ENCODE data around the gene MSX1.

MSX1 gene

DNA sequence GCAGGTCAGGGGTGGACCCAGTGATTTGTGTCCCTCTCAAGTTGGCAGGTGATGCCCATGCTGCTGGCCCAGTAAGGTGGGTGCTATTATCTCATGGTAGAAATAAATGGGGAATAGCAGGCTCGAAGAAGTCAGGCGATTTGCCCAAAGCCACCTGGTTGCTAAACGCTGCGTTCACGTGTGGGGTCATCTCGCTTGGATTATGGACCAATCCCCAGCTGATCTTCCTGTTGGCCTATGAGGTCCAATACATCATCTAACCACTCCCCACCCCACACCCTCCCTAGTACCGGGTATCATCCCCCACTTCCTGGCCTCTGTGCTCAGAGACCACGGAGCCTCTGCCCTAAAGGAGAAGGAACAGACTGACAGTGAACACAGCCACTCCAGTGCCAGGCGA is 18.3 kb upstream of the MSX1 start:
- no peak for DNase-seq

DNA sequence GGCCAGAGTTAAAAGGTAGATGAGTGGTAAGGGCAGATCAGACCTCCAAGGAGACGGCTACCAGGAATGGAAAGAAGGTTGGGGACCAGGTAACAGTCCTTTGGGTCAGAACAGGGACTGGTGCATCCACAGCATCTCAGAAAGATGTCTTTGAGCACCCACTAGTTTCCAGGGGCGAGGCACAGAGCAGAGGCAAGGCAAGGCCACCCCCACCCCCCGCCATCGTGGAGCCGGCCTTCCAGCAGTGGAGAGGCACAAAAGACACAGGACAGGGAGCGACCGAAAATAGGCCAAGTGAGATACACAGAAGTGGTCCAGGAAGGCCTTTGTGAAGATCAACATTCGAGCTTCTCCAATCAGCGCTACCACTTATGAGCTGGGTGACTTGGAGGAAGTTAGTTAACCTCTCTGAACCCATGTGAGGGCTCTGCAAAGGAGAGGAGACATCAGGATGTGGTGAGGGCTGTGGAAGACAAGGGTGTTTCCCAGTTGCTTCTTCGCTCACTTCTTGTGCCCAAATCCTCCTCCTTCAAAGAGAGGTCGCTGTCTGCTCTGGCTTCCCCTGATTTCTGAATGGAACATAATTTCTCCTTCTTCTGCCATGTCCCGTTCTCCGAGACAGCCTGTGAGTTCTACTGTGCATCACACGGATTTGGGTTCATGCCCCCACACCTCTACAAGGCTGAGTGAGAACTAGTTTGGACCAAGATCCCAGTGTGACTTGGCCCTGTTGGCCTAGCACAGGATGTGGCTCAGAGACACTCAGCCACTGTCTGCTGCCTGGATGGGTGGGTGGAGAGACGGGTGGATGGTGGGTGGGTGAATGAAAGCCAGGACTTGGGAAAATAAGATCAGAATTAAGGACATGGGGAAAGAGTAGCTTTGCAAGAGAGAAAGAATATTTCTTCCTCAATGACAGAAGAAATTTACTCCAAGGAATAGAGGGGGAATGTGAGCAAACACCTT is 16.7 kb upstream of the MSX1 start:
- DNase-seq = no peak

DNA sequence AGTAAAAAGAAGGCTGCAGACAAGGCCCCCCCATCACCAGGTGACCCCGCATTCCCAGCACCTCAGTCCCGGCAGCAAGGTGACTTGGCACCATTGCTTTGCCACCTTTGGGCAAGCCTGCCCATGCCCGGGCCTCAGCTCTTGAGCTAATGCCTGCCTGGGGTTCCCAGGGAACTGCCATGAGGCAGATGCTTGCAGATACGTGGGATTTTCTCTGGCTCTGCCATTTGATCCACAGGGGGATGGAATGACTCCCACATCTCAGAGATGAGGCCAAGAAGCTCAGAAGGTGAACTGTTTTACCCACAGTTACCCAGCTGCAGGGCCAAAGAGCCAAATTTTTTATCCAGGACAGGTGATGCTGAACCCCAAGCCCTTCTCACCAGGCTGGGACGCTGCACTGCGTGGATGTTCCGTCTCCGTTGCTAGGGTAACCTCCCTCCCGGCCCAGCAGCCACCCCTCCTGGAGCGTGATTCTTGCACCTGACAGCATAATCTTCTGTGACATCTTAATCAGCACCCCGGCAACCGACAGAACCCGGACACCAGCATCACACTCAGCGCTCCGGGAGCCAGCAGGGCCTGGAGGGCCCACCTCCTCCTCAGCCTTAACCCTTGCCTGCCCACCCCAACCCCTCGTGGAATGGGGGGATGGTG is 15.7 kb upstream of the MSX1 start:
- no peak for DNase-seq

DNA sequence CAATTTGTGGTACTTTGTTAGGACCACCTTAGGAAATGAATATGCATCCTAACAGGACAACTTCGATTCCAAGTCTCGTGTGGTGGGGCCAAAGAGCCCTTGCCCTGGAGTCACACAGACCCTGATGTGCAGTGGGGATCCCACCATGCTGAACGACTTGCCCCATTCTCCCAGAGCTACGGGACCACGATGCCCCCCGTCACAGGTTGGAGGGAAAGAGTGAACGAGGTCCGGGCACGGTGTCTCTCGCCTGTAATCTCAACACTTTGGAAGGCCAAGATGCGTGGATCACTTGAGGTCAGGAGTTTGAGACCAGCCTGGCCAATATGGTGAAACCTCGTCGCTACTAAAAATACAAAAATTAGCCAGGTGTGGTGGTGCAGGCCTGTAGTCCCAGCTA is 14.4 kb upstream of the MSX1 start:
- no peak for DNase-seq

DNA sequence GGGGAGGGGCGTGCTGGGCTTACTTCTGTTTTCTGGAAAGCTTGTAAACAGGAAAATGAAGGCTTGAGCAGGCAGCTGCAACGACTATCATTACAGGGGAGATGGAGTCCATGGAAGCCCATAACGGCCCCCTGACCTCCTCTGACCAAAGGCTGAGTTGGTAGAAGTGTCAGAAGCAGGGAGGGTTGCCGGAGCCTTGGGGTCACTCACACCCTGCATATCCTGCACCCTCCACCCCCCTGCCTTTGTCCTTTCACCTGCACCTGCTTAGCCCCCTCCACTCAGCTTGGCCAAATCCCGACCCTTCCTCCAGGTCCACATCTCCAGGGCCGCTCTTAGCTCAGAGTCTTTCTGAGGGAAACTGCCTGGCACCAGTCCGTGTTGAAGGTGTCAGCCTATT is 12.5 kb upstream of the MSX1 start:
- DNase-seq = no peak

DNA sequence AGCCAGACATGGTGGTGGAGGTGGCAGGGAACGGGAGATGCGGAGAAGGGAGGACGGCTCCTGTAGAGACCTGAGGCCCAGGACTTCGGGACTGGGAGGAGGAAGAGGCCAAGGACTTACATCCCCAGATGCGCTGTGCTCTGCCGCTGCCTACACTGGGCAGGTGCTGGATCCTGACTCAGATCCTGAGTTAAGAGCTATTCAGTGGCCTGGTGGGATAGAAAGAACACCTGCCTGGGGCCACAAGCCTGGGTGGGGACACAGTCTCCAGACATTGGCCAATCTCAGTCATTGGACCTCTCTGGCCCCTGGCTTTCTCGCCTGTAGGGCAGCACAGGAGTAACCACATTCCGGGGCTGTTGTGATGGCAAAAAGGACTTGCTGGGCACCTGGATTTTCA is 10.9 kb upstream of the MSX1 start:
- DNase-seq = no peak

DNA sequence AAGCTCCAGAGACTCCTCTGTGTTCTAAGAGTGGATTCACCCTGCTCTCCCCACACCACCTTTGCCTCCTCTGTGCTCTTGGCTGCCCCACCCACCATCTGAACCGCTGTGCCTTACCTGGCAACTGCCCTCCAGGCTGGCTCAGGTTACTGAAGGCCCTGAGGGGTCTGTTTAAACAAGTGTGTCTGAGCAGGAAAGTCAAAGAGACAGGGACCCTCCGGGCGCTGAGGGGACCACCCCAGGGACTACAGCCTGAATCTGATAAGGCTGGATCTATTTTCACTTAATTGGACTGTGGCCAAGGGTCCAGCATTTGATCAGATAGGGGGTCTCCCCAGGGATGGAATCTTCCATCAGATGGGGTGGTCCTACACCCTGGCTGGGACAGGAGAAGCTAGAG is 10.4 kb upstream of the MSX1 start:
- no peak for DNase-seq

DNA sequence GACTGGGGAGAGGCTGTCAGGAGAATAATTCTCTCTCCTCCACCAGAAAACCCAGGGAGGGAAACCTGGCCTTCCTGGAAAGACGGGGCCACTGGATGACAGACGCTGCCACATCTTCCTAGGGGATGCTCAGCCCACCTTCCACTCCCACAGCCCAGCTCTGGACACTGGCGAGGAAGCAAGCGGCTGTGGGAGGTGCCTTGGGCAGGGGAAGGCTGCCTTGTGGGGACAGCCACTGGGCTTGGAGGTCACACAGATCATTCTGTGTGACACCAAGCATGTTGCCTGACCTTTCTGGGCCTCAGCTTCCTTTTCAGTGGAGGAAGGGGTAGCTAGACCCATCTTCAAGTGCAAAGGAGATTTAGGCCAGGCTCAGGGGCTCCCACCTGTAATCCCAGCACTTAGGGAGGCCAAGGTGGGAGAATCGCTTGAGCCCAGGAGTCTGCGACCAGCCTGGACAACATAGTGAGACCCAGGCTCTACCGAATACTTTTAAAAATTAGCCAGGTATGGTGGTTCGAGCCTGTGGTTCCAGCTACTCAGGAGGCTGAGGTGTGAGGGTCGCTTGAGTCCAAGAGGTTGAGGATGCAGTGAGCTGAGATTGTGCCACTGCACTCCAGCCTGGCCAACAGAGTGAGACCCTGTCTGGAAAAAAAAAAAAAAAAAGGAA is 9.8 kb upstream of the MSX1 start:
- DNase-seq = no peak

DNA sequence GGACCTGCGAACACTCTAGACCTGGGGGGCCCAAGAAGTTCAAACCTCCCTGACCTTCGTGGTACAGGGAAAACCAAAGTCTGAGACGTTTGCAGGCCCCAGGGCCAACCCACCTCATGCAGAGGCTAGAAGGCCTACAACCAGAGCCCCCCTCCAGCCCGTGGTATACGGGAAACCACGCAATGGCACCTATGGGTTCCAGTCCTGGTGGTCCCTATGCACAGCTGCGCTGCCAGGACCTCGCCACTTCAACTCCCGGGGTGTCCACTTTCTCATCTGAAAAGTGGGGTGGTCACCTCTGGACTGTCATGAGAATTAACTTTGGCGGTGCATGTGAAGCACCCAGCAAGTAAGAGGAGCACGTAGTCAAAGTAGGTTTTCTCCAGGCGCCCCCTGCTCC is 8.4 kb upstream of the MSX1 start:
- no peak for DNase-seq

DNA sequence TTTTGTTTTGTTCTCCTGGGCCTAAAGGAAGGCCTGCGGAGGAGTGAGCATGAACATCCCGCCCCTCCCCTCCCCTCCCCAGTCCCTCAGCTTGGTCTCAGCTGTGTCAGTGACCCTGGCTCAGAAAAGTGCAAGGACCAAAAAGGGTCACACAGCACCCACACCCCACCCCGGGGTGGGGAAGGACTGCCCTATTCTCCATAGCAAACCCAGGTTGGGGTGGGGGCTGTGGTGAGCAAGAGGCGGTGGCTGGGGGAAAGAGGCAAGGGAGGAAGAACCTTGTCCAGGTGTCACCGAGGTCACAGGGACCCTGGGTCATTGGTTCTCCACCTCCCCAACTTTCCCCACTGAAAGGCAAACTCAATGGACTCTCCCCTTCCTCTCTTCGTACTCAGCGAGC is 7.6 kb upstream of the MSX1 start:
- no peak for DNase-seq

DNA sequence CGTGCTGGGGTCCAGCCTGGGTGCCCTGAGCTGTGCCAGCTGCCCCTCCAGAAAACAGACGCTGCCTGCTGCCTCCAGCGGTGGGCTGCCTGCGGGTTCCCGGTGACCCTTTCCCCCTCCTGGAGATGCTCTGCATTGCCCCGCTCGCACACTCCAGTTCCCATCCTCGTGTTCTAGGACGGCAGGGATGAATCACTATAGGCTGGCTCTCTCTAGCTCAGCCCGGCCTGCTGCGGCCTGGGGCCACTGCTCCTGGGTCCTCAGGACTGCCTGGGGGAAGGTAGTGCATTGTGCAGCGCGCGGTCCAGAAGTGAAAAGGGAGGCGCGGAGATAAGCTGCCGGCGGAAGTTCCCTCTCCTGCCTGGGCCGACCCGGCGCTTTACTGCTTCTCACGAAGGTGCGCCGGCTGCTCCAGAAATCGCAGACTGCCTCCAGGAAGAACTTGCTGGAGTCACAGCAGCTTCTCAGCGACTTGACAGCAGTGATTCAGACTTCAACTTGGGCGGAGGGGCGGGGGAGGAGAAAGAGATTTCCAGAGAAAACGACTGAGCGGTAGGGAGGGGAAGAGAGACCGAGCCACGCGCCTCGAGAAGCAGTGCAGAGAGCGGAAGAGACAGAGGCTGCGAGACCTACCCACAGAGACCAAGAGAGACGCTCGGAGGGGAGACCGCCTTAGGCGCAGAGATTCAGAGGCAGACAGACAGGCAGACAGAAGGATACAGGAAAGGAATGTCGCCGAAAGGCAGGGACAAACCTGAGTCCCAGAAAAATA is 6.7 kb upstream of the MSX1 start:
- DNase-seq = no peak

DNA sequence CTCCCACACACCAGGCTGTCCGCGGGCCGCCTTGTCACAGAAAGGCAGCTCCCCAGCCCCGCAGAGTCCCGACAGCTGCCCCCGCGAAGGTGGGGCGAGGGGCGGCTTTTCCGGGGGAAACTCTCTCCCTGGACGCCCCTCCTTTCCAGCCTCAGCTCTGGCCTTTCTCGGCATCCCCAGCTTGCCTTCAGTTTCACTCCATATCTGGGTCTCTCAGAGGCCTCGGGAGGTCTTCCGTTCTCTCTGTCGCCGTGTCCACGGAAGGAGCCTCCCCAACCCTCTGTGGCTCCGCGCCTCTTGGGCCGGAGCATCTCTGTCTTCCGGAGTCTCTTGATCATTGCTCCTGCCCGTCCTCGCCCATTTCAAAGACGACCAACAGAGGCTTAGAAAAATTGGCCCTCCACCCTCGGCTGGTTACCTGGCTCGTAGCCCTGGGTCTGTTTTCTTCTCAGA is 6.1 kb upstream of the MSX1 start:
- DNase-seq = no peak

DNA sequence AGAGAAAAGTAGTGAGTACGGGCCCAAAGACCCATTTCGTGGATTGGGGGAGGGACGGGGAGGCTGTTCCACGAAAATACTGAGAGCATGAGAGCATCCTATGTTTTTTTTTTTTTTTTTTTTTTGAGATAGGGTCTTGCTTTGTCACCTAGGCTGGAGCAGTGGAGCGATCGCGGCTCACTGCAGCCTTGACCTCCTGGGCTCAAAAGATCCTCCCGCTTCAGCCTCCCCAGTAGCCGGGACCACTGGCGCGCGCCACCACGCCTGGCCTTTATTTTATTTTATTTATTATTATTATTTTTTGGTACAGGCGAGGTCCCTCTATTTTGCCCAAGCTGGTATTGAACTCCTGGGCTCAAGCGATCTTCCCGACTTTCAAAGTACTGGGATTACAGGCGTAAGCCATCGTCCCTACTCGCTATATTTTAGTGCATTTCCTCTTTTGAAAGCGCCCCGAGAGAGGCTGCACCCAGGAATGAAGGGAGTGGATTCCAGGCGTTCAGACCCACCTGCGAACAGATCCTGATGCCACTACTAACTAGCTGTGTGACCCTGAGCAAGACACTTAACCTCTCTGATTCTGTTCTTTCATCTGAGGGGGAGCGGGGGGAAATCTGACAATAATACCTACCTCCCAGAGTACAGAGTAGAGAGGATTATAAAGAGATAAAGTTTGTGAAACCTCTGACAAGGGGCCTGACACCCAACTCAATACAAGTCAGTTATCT is 5.4 kb upstream of the MSX1 start:
- DNase-seq = no peak

DNA sequence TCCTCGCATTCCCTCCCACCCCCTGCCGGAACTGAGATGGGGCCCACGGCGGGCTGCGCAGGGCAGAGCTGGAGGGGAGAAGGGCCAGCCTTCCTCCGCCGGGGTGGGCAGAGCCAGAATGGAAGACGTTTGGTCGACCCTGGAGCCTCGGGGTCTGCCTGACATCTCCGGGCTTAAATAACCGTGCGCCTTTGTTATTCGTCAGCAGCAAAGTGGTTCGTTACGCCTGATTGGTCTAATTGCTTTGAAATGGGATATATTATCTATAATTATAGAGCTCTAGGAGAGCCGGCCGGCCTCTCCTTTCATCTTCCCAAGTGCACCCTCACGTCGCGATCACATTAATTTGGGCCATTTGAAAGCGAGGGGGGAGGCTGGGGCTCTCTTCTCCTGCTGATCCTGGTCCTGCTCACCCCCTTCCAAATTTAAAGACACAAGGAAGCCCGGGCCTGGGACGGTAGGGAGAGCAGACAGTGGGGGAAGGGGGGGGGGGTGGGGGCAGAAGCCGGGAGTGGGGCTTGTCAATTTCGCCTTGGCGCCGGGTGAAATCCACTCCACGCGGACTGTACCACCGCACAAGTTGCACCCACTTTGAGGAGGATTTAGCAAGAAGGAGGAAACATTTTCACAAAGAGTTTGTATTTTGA is 4.7 kb upstream of the MSX1 start:
- DNase-seq = no peak

DNA sequence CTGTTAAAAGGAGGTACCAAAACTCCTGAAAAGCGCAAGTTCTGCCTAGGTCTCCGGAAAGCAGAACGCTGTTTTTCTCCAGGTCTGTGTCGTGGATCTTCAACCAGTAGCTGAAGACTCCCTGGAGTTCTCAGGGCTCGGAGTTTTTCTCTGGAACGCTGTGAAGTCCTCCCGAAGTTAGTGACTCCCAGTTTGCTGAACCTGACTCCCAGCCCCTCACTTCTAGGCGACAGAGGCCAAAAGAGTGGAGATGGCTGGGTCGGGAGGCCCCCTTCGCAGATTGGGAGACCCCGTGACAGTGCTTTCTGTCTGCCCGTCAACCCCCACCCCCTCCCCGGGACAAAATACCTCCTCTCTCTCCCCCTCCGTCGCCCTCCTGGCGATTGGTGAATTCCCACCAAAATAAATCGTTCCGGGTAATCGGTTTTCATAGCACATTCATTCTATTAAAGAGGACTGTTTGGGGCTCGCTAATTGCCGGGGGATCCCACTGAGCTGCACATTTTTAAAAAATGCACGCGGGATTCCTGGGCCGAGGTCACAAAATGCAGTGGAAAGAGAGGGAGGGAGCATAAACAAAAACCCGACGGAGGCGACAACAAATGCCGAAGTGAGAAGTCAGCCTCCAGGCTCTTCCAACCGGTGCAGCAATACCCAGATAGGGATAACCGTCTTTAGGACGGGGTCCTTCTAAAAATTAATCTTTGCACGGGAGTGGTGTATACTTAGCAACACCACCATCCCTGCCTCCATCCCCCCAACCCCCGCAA is 4.0 kb upstream of the MSX1 start:
- DNase-seq = no peak

DNA sequence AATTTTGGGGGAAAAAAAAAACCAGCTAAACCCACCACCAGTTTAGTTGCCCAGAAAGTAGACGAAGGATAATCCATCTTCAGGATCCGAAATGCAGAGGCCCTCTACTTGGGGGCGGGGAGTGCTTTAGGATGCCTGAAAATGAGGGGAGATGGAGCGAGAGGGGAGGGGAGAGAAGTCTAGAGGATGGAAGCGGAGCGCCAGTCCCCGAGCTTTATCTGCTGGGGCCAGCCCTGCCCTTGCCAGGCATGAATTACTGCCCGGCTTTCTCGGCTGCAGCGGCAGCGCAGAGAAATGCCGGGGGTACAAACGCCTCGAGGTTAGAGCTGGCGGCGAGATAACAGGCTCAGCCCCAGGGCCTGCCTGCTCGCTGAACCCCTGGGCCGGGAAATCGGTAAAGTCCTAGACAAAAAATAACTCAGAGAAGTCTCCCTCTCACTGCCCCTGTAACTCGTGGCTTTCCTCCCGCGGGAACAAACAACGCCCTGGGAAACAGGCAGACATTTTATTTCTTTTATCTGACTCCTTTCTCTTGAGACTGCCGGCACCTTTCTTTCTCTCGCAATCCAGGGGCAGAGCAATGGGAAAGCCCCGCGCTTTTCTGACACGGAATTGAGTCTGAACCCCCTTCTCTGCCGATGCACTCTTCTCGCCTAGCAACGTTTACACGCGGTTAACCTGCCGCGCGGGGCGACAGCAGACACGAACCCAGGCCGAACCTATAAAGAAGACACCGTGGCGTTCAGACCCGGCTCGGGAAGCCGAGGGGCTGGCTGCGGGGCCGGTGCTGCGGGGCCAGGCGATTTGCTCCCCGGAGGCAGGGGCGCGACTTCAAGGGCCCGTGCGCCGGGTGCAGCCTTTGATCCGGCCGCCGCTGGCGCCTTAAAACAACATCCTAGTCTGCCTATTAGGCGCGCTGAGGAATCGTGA is 3.1 kb upstream of the MSX1 start:
- DNase-seq = no peak

DNA sequence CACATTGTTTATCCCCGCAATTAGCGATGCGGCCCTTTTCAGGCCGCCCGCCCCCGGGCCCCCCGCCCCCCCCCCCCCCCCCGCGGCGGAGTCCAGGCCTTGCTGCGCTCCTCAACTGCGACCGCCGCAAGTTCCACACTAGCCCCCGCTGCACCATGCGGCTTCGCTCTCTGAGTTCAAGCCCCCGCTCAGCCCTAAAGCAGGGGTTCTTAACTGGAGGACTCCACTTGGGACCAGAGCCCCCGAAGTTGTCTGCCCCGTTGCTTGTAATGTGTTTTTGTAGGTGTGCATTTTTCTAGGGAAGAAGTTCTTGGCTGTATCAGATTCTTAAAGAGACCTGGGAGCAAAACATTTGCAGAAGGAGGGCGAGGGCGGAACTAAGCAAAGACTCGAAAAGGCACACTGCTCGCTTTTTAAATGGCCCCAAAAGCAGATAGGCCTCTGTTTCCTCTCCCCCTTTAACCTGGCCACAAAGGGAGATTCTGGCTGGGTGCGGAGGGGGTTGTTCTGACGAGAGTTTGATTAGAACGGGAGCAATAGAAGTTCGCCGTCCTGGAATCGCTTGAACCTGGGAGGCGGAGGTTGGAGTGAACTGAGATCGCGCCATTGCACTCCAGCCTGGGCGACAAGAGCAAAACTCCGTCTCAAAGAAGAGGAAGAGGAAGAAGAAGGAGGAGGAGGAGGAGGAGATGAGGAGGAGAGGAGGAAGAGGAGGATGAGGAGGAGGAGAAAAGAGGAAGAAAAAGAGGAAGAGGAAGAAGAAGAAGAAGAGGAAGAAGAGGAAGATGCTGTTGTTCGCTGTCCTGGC is 2.3 kb upstream of the MSX1 start:
- DNase-seq = no peak

DNA sequence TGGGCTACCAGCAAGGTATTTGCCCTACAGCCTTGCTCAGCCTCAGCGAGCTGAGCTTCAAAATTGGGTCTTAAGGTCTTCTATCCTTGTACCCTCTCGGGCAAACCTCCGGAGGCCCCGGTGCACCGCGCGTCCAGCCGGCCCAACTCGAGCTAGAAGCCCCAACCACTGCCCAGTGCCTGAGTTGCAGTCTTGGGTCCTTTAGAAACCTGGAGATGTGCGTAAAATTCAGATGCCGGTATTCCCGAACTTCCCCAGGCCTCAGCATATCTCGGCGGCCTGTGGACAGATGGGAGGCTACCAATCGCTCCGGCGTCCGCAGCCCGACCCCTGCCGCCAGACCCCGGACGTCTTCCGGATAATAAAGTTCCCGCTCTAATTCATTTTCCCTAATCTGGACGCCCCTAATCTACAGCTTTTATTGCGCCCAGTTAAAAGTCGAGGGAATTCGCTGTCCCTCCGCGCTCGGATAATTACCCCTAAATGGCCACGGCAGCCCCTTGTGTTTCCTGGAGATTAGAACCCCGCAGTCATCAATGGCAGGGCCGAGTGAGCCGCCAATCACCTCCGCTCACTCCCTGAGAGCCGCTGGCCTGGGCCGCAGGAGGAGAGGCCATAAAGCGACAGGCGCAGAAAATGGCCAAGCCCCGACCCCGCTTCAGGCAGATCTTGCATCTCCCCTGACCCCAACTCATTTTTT is 1.5 kb upstream of the MSX1 start:
- DNase-seq = no peak

All from activated effector memory CD4-positive, alpha-beta T cell treated with Interleukin-2 at 50 U/mL for 16 hours (primary cell).